Heart left ventricle (tissue), 16 donors: ENCODE measurements around the gene COX19. TPM values are rescaled to one million over a fixed set of nuclear protein-coding genes. Genes with fewer than 3 reads are reported as not detected.

Experiments used
- ATAC-seq, 4 donors: fragments of 200-7000 bp; cut with Tn5 transposase; one replicate each; pipeline ENCODE4 v1.9.1; 2020 to 2022; ENCODE audit warnings: moderate library complexity in 4 of 4, mild to moderate bottlenecking in 3 of 4, moderate number of reproducible peaks in 1 of 4
- DNase-seq, 5 donors: peaks; one replicate each; pipeline ENCODE4 v3.0.0-alpha.2; 2020
- H3K27ac ChIP-seq, 12 donors: fragments of 200-600 bp; sonication (generic) in 4 of 12; one replicate each; pipeline versions ENCODE4 v1.5.0 to v1.8.0; 2016 to 2022; ENCODE audit warnings: mild to moderate bottlenecking in 2 of 12
- H3K27me3 ChIP-seq, 9 donors: fragments of 200-600 bp; sonication (generic) in 2 of 9; one replicate each; pipeline versions ENCODE4 v1.5.1 to v1.8.0; 2016 to 2022; ENCODE audit warnings: mild to moderate bottlenecking in 3 of 9
- H3K36me3 ChIP-seq, 9 donors: fragments of 200-600 bp; sonication (generic) in 2 of 9; one replicate each; pipeline versions ENCODE4 v1.5.0 to v1.8.0; 2018 to 2022; ENCODE audit warnings: mild to moderate bottlenecking in 2 of 9
- H3K4me1 ChIP-seq, 12 donors: fragments of 200-600 bp; sonication (generic) in 4 of 12; one replicate each; pipeline versions ENCODE4 v1.5.0 to v1.8.0; 2016 to 2022; ENCODE audit warnings: mild to moderate bottlenecking in 3 of 12
- H3K4me3 ChIP-seq, 12 donors: fragments of 200-600 bp; sonication (generic) in 4 of 12; one replicate each; pipeline versions ENCODE4 v1.5.0 to v1.8.0; 2017 to 2022; ENCODE audit warnings: mild to moderate bottlenecking in 9 of 12, moderate library complexity in 4 of 12
- H3K9me3 ChIP-seq, 12 donors: fragments of 200-600 bp; sonication (generic) in 4 of 12; one replicate each; pipeline versions ENCODE4 v1.5.0 to v1.8.0; 2016 to 2022; ENCODE audit warnings: mild to moderate bottlenecking in 1 of 12
- POLR2A ChIP-seq, 2 donors: fragments of 450-650 bp; IDR thresholded peaks; one replicate each; pipeline ENCODE4 v1.6.1; 2017; ENCODE audit warnings: antibody characterized with exemption in 2 of 2, mild to moderate bottlenecking in 2 of 2, moderate library complexity in 2 of 2
- WGBS, 4 donors: extraction: QIAGEN DNeasy Blood & Tissue Kit in 2 of 4; methylation state at CpG; one replicate each; pipeline versions ENCODE4 v1.1.5 to v1.1.7; 2013 to 2018; 5-methylcytosine and 5-hydroxymethylcytosine counted together
- intact Hi-C, 10 donors: fragments of 100-400 bp; cut with DNase I; formaldehyde crosslinking; loops; one replicate each; pipeline versions ENCODE4 v1.11.1 to v1.14.2; 2022
- polyA plus RNA-seq, 2 donors: library from polyadenylated mRNA; stranded (reverse); fragments of 200-250 nt; gene quantifications; one replicate each; pipeline ENCODE4 v1.2.3, GENCODE V29; 2013
- total RNA-seq, 9 donors: library from RNA; depleted of rRNA in 2 of 9; stranded (reverse); fragments of >200 nt in 2 of 9; fragmentation: NEBNext Ultra II Directional in 3 of 9; extraction: Animal tissue kit (Norgen Biotek cat#: 25700) in 3 of 9; gene quantifications; one replicate each; pipeline versions ENCODE4 v1.1.0 to v1.2.4, GENCODE V29; 2016 to 2023
- TF ChIP-seq, protein P1 (sequence below), 12 donors: fragments of 200-600 bp; sonication (generic) in 4 of 12; IDR thresholded peaks; one replicate each; pipeline versions ENCODE4 v1.5.0 to v1.8.0; 2018 to 2022; ENCODE audit warnings: antibody characterized with exemption in 12 of 12, mild to moderate bottlenecking in 5 of 12
- donor health status: ischemic (EF 13 %, LVEDD 7.1; RV severe dilation, severe dysfunction).
- donor health status: healthy with polysubstance abuse.
- donor health status: DM: no; HTN: yes; CAD: no.
- donor health status: DM: no; HTN: no; CAD: no.
- donor health status: ischemic (EF 25% LVEDD 6.9; RV normal size, moderate dysfunction).
- donor health status: ischemic (EF 25% LVEDD 5.7; RV mildly dilated, moderate dysfunction).
- donor health status: healthy.
- donor health status: DM: yes; HTN: yes; CAD: no.
- donor health status: ischemic (EF 35%, LVEDD 5.7; RV mildly dilated, moderate dysfunction).
- donor health status: nonischemic (EF 11% LVEDD 7.7; RV severe dilation, severe dysfunction).
- donor health status: DM: yes; HTN: yes; CAD: no.
- donor health status: PGD.
- donor health status: ischemic (EF 29% LVEDD 5.4; RV normal size, mild dysfunction).
- donor health status: nonischemic (EF 23%, LVEDD 6.1; RV moderate dilation, normal function).

COX19 gene
- total and polyA plus RNA-seq, 11 donors, result 3.1 to 7.8 (median 6.5) TPM

DNA sequence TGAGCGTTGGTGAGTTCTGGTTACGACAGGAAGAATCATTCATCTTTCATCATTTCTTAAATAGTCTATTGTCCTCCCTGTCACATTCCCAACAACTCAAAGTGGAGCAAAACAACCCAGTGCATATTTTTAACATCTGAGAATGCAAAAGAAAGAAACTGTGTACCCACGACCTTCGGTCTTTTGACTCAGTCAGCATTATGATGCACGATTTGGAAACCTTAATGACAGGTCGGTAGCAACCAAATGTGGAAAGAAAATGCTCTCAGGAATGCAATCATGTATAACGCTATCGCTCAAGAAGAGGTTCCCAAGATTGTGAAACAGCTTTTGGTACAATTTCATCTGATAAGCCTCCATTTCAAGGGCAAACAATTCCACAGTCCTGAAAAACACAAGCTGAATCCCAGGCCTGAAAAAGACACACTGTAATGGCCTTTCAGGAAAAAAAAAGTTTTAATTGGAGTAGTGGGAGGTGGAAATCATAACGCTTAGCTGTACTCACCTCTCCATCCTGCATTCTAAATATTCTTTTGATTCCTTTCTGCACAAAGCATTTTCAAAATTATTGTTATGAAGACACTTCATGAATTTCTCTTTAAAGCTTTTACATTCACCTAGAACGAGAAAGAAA lies 2.6 kb downstream of the COX19 start:
- Histone ChIP-seq H3K4me1 (peaks cover 3 to 43% (median 30%) of the 10 kb centered on the region in 12 donors), H3K4me3 (no peak overlapping the region), H3K9me3 (no peaks in the 10 kb centered on the region), H3K36me3 (peaks cover 0 to 58% (median 51%) of the 10 kb centered on the region in 9 donors), H3K27me3 (no peaks in the 10 kb centered on the region), H3K27ac (no peak overlapping the region)
- TF ChIP-seq, protein P1, sequence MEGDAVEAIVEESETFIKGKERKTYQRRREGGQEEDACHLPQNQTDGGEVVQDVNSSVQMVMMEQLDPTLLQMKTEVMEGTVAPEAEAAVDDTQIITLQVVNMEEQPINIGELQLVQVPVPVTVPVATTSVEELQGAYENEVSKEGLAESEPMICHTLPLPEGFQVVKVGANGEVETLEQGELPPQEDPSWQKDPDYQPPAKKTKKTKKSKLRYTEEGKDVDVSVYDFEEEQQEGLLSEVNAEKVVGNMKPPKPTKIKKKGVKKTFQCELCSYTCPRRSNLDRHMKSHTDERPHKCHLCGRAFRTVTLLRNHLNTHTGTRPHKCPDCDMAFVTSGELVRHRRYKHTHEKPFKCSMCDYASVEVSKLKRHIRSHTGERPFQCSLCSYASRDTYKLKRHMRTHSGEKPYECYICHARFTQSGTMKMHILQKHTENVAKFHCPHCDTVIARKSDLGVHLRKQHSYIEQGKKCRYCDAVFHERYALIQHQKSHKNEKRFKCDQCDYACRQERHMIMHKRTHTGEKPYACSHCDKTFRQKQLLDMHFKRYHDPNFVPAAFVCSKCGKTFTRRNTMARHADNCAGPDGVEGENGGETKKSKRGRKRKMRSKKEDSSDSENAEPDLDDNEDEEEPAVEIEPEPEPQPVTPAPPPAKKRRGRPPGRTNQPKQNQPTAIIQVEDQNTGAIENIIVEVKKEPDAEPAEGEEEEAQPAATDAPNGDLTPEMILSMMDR (IDR thresholded peaks at IDR 0.05), result no peak
- TF ChIP-seq POLR2A (IDR thresholded peaks at IDR 0.05), result no peak
- 69 to 78% (median 71%) methylated on average over 10 of the region's 10 CpGs for WGBS, 4 donors
- ATAC-seq (no peak), DNase-seq (no peak)
- intact Hi-C loops, result no loop called here

DNA sequence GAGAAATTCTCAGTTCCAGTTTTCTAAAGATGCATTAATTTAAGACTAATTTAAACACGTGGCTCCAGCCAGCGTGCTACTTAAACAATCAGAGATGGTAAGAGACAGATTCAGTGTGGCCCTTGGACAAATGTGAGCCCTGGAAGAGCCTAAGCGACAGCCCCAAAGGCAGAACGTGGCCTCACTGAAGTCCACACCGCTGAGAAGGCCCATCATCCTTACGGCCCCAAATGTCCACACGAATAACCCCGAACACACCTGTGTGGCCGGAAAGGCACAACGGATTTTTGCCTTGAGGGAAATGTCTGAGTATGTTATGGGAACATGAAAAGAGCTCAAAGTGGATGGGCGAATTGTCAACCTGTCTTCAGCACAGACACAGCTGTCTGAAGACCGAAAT lies 3.2 kb downstream of the COX19 start:
- Histone ChIP-seq H3K27ac (no peak overlapping the region), H3K36me3 (peaks cover 0 to 65% (median 58%) of the 10 kb centered on the region in 9 donors), H3K4me3 (no peak overlapping the region), H3K4me1 (peaks cover 3 to 45% (median 30%) of the 10 kb centered on the region in 12 donors), H3K27me3 (no peaks in the 10 kb centered on the region), H3K9me3 (no peaks in the 10 kb centered on the region)
- 89 to 94% (median 91%) methylated on average over 12 of the region's 12 CpGs for WGBS, 4 donors
- DNase-seq (no peak), ATAC-seq (no peak)
- TF ChIP-seq, protein P1 (IDR thresholded peaks at IDR 0.05), result no peak
- no peak for TF ChIP-seq POLR2A (IDR thresholded peaks at IDR 0.05)
- intact Hi-C loops, result no loop called here

GRCh38 chr7:970744-971143 lies 4.6 kb downstream of the COX19 start:
- Histone ChIP-seq H3K4me1 (peaks cover 3 to 50% (median 32%) of the 10 kb centered on the region in 12 donors), H3K27me3 (no peaks in the 10 kb centered on the region), H3K9me3 (no peaks in the 10 kb centered on the region), H3K36me3 (peaks cover 0 to 73% (median 66%) of the 10 kb centered on the region in 9 donors), H3K27ac (no peak overlapping the region), H3K4me3 (no peak overlapping the region)
- 85 to 94% (median 89%) methylated on average over 5 to 6 of the region's 6 CpGs for WGBS, 4 donors
- intact Hi-C loops, result no loop called here
- DNase-seq (no peak), ATAC-seq (no peak)
- TF ChIP-seq POLR2A (IDR thresholded peaks at IDR 0.05), result no peak
- TF ChIP-seq, protein P1 (IDR thresholded peaks at IDR 0.05), result no peak

GRCh38 chr7:969403-969802 lies 5.9 kb downstream of the COX19 start:
- Histone ChIP-seq H3K9me3 (no peaks in the 10 kb centered on the region), H3K36me3 (peaks cover 0 to 73% (median 66%) of the 10 kb centered on the region in 9 donors), H3K4me1 (peaks cover 3 to 58% (median 40%) of the 10 kb centered on the region in 12 donors), H3K27ac (peak overlapping the region in 1 of 12 donors; percentile 52), H3K4me3 (no peak overlapping the region), H3K27me3 (no peaks in the 10 kb centered on the region)
- WGBS, 4 donors, result 89 to 95% (median 93%) methylated on average over 10 to 11 of the region's 11 CpGs
- DNase-seq (no peak), ATAC-seq (no peak)
- TF ChIP-seq, protein P1 (IDR thresholded peaks at IDR 0.05), result no peak
- TF ChIP-seq POLR2A (IDR thresholded peaks at IDR 0.05), result no peak
- intact Hi-C loops, result no loop called here
